Retina (tissue), 1 donor: ENCODE measurements around the gene PRKCZ.

Experiments
- DNase-seq: peaks from one replicate; pipeline ENCODE4 v3.0.0-alpha.2; 2016

PRKCZ gene

GRCh38 chr1:2199042-2199810 lies 149.0 kb downstream of the PRKCZ start:
- peak; percentile 69 for DNase-seq

GRCh38 chr1:2200308-2200943 lies 150.2 kb downstream of the PRKCZ start:
- DNase-seq: no peak

- DNase-seq: no peak
Measured at GRCh38 chr1:2201062-2201461, 150.9 kb downstream of the PRKCZ start.

GRCh38 chr1:2202008-2202575 lies 151.9 kb downstream of the PRKCZ start:
- DNase-seq: no peak

- no peak for DNase-seq
Measured at GRCh38 chr1:2202843-2203601, 152.8 kb downstream of the PRKCZ start.

- DNase-seq: no peak
Measured at GRCh38 chr1:2203671-2204414, 153.6 kb downstream of the PRKCZ start.

GRCh38 chr1:2204415-2205190 lies 154.4 kb downstream of the PRKCZ start:
- peak; percentile 85 for DNase-seq

GRCh38 chr1:2205191-2205952 lies 155.2 kb downstream of the PRKCZ start:
- DNase-seq: peak; percentile 91

GRCh38 chr1:2206813-2207487 lies 156.7 kb downstream of the PRKCZ start:
- DNase-seq: no peak

- DNase-seq: no peak
Measured at GRCh38 chr1:2208309-2209239, 158.4 kb downstream of the PRKCZ start.

- no peak for DNase-seq
Measured at GRCh38 chr1:2209400-2210083, 159.3 kb downstream of the PRKCZ start.

- DNase-seq: no peak
Measured at GRCh38 chr1:2210084-2210653, 160.0 kb downstream of the PRKCZ start.

GRCh38 chr1:2210786-2211185 lies 160.6 kb downstream of the PRKCZ start:
- no peak for DNase-seq

GRCh38 chr1:2212274-2212531 lies 162.0 kb downstream of the PRKCZ start:
- no peak for DNase-seq

GRCh38 chr1:2212532-2213491 lies 162.6 kb downstream of the PRKCZ start:
- peak; percentile 90 for DNase-seq

GRCh38 chr1:2213576-2214505 lies 163.6 kb downstream of the PRKCZ start:
- DNase-seq: peak; percentile 21
